ENCODE results near the gene NEAT1.
A peak's percentile ranks its signal among the peaks of the same experiment; 100 is the strongest.
"Not testable (repeated sequence)": the region's sequence is repeated elsewhere in the genome, so short reads cannot be mapped to it uniquely, and the experiment has no call there.

Gene NEAT1

DNA sequence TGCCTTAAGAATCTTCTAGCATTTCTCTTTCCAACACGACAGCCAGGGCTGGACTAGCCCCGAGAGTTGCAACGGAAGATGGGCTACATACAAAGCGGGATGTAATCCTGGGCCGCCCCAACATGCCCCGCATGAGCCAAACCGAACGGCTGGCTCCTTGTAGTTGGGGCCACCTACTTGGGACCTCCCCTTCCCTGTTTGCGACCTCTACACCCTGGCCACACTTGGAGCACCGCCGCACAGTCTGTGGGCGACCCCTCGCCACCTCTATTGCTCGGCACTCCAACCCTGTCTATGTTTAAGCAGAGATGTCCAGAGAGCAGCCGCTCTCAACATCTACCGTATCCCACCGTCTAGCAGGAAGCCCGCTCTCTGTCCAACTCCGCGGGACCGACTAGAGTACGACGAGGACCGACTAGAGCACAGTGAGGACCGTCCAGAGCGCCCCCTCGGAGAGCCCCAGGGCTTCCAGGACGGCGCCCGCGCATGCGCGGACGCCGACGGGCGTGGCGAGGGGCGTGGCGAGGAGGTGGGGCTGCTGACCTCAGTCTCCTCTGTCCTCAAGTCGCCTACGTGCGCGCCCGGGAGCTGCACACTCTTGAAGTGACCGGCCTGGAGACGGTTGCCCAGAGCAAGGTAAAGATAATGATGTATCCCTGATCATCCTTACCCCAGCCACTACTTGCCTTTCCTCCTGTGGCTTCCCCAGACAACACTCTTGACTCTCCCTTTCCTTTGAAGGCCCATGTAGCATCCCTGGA is 32.3 kb downstream of the NEAT1 start:
- TF ChIP-seq, protein P1, sequence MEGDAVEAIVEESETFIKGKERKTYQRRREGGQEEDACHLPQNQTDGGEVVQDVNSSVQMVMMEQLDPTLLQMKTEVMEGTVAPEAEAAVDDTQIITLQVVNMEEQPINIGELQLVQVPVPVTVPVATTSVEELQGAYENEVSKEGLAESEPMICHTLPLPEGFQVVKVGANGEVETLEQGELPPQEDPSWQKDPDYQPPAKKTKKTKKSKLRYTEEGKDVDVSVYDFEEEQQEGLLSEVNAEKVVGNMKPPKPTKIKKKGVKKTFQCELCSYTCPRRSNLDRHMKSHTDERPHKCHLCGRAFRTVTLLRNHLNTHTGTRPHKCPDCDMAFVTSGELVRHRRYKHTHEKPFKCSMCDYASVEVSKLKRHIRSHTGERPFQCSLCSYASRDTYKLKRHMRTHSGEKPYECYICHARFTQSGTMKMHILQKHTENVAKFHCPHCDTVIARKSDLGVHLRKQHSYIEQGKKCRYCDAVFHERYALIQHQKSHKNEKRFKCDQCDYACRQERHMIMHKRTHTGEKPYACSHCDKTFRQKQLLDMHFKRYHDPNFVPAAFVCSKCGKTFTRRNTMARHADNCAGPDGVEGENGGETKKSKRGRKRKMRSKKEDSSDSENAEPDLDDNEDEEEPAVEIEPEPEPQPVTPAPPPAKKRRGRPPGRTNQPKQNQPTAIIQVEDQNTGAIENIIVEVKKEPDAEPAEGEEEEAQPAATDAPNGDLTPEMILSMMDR (IDR thresholded peaks at IDR 0.05; ENCODE audit: low read depth, low read length), result no peak; the same call in 1 of the 2 replicates
- DNase-seq (ENCODE audit: extremely low read depth, low read depth), result no peak

DNA sequence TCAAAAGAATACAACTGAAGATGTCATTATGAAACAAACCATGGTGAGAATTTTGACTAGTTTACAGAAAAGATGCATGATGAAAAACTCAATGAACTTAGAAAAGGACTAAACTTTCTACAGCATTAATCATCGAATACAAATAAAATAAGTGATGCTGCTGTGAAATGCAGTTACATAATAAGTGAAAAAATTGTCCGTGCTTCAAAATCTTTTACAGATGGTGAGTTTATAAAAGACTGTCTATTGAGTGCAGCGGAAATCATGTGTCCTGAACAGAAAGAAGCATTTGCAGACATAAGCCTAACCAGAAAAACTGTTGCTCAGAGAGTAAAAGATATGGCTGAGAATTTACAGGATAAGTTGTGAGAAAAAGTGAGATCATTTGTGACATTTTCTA is 33.8 kb downstream of the NEAT1 start:
- DNase-seq (ENCODE audit: extremely low read depth, low read depth), result no peak
- TF ChIP-seq, protein P1 (IDR thresholded peaks at IDR 0.05; ENCODE audit: low read depth, low read length), result no peak

DNA sequence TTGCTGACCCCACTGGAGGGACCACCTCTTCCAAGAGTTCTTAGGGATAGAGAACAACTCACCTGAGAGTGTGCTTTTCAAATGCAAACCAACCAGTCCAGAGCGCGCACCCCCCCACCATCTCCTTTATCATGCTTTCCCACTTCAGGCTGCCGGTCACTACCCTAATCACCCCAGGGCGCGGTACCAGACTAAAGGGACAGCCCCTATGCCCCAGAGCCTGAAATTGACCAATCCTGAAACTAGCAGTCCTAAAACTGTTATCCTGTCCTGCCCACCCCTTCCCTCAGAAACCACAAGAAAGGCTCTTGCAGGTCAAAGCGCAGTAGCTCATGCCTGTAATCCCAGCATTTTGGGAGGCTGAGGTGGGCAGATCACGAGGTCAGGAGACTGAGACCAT is 37.0 kb downstream of the NEAT1 start:
- no peak for DNase-seq (ENCODE audit: extremely low read depth, low read depth)
- TF ChIP-seq, protein P1 (IDR thresholded peaks at IDR 0.05; ENCODE audit: low read depth, low read length), result no peak

DNA sequence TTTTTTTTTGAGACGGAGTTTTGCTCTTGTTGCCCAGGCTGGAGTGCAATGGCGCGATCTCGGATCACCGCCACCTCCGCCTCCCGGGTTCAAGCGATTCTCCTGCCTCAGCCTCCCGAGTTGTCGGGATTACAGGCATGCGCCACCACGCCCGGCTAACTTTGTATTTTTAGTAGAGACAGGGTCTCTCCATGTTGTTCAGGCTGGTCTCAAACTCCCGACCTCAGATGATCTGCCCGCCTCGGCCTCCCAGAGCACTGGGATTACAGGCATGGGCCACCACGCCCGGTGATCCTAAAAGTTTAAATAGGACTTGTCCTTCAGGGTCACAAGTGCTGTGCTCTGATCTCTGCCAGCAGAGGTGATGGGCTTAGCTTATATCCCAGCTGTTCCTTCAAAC is 42.9 kb downstream of the NEAT1 start:
- DNase-seq (ENCODE audit: extremely low read depth, low read depth), result not testable (repeated sequence)

DNA sequence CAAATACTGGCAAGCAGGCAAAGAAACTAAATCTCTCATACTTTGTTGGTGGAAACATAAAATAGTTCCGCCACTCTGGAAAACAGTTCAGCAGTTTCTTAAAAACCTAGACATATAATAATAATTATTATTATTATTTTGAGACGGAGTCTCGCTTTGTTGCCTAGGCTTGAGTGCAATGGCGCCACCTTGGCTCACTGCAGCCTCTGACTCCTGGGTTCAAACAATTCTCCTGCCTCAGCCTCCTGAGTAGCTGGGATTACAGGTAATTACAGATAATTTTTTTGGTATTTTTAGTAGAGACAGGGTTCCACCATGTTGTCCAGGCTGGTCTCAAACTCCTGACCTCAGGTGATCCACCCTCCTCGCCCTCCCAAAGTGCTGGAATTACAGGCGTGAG is 44.7 kb downstream of the NEAT1 start:
- not testable (repeated sequence) for DNase-seq (ENCODE audit: extremely low read depth, low read depth)

DNA sequence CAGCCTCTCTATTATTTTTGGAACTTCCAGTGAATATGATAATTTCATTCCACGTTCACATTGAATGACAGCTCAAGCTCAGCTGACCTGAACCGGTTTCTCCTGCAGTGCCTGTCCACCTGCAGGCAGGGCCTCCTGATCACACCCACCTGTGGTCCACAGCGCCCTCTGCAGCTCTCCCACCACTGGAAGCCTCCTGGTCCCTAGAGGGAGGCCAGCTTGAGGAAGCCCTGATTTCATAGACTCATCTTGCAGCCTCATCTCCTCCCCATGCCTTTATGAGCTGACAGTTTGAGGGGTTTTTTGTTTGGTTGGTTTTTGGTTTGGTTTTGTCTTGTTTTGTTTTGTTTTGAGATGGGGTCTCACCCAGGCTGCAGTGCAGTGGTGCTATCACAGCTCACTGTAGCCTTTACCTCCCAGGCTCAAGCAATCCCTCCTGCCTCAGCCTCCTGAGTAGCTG is 46.3 kb downstream of the NEAT1 start:
- DNase-seq (ENCODE audit: extremely low read depth, low read depth), result no peak
- TF ChIP-seq, protein P1 (IDR thresholded peaks at IDR 0.05; ENCODE audit: low read depth, low read length), result peak; percentile 27

DNA sequence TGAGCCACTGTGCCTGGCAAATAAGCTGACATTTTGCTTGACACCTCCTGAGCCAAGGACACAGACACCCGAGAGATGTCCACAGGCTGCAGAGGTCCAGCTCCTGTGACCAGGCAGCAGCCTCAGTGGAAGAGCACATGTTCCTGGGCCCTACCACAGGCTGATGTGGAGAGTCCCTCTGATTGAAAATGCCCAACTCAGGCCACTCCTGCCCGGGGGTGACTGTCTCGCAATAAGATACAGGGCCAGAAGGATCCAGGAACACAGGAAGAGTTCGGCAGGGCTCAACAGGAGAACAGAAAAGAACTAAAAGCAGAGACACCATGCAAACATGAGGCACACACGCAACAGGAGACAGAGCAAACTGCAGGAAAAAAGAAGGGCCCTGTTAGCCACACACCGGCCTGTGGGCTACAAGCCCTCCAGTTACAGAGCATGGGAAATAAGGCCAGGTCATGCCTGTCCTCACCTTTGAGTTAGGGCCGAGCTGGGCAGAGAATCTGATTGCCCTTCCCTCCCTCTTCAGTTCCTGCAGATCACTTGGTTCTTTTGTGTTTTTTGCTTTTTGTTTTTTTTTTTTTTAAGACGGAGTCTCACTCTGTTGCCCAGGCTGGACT is 47.9 kb downstream of the NEAT1 start:
- TF ChIP-seq, protein P1 (IDR thresholded peaks at IDR 0.05; ENCODE audit: low read depth, low read length), result no peak
- no peak for DNase-seq (ENCODE audit: extremely low read depth, low read depth)

DNA sequence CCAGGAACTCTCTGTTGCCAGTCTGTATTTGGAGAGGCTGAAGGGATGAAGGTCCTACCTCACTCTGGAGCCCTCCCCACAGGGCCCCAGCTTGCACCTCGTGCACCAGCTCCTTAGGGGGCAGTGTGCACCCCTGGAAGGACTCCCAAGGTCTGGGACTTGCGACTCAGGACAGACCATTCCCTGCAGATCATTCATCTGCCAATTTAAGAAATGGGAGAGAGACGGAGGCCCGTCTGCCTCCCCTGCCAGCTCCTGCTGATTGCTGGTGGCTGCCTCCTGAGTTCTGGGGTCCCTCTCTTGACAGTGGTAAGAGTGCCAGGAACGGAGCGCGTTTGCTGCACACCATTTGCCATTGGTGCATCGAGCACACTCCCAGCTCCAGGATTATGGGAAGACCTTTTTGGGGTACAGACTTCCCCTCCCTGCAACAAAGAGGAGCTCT is 48.9 kb downstream of the NEAT1 start:
- DNase-seq (ENCODE audit: extremely low read depth, low read depth), result no peak
- TF ChIP-seq, protein P1 (IDR thresholded peaks at IDR 0.05; ENCODE audit: low read depth, low read length), result peak; percentile 66

DNA sequence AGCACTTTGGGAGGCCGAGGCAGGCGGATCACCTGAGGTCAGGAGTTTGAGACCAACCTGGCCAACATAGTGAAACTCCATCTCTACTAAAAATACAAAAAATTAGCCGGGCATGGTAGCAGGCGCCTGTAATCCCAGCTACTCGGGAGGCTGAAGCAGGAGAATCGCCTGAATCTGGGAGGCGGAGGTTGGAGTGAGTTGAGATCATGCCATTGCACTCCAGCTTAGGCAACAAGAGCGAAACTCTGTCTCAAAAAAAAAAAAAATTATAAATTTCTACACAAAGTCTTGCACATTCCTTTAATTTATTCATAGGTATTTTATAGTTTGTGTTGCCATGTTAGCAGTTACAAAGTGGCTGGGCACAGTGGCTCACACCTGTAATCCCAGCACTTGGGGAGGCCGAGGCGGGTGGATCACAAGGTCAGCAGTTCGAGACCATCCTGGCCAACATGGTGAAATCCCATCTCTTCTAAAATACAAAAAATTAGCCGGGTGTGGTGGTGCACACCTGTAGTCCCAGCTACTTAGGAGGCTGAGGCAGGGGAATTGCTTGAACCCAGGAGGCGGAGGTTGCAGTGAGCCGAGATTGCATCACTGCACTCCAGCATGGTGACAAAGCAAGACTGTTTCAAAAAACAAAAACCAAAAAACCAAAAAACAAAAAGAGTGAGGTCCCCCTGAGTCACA is 50.1 kb downstream of the NEAT1 start:
- not testable (repeated sequence) for DNase-seq (ENCODE audit: extremely low read depth, low read depth)

Data from AG09319 (cell line).